SKM-1 (cell line): ENCODE data around the gene ATAD3A.
"Not testable (repeated sequence)": the region's sequence is repeated elsewhere in the genome, so short reads cannot be mapped to it uniquely, and the experiment has no call there.

Experiments
- DNase-seq: peaks from one replicate; lab custom pipeline; 2025; ENCODE audit not compliant: unreplicated experiment; lab: John Stamatoyannopoulos, UW

The ATAD3A gene

GRCh38 chr1:1552263-1552639 lies 40.3 kb downstream of the ATAD3A start:
- no peak for DNase-seq

GRCh38 chr1:1553821-1554494 lies 42.0 kb downstream of the ATAD3A start:
- no peak for DNase-seq

- no peak for DNase-seq
Measured at GRCh38 chr1:1554550-1554925, 42.6 kb downstream of the ATAD3A start.

DNA sequence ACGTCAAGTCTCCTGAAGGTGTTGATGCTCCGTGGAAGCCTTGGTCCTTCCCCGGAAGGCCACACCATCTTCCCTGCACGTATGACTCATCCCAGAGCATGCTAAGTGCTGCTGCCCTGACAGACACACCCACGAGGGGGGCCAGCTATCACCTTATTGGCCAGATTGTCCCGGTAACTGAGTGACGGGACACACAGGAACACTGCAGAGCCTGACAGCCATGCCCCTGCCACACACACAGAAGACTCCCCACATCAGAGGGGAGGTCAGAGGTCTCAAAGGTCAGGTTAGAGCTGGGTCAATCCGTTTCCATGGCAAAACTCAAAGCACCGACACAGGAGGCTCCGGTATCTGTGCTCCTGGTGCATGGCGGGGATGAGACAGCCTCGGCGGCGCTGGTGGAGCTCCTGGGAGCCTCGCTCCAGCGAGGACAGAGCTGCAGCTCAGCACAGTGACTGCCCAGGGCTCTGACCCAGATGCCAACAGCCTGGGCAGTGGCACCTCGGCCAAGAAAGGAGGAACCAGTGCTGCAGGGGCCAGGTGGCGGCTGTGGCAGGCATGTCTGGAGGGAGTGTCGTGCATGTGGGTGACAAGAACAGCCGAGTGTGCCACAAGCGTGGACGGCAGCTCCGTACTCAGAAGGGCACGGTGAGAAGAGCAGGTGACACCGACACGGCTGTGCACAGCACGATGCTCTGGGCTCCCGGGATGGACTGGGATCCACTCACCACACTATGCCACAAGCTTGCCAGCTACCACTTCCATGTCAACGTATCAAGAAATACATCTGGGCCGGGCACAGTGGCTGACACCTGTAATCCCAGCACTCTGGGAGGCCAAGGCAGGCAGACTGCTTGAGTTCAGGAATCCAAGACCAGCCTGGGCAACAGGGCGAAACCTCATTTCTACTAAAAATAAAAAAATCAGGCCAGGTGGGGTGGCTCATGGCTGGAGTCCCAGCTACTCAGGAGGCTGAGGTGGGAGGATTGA lies 43.3 kb downstream of the ATAD3A start:
- DNase-seq, result no peak

DNA sequence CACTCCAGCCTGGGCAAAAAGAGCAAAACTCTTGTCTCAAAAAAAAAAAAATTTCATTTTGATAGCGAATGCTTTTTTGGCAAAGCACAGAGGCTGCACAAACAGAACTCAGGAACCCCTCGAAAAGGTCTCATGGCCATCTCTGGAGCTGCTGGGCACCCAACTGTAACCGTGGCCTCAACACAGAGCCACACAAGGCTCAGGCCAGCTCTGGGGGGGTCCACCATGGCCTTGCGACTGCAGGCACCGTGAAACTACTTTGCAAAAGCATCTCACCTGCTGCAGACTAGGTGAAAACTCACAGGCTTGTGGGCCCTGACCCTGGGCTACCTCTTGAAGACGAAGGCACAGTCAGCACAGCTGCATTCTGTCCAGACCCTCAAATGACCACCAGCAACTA lies 44.5 kb downstream of the ATAD3A start:
- no peak for DNase-seq

DNA sequence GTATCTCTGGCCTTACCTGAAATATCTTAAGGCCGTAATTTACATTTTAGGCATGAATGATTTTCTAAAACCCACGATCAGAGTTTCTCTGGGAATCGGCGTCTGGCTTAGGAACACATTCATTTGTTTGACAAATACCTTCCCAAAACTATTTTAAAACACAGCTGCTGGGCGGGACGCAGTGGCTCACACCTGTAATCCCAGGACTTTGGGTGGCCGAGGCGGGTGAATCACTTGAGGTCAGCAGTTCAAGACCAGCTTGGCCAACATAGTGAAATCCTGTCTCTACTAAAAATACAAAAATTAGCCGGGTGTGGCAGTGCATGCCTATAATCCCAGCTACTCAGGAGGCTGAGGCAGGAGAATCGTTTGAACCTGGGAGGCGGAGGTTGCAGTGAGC lies 45.0 kb downstream of the ATAD3A start:
- DNase-seq, result not testable (repeated sequence)

- DNase-seq, result not testable (repeated sequence)
Measured at GRCh38 chr1:1557688-1558087, 45.7 kb downstream of the ATAD3A start.

- DNase-seq, result no peak
Measured at GRCh38 chr1:1558591-1558990, 46.6 kb downstream of the ATAD3A start.

- DNase-seq, result no peak
Measured at GRCh38 chr1:1559066-1559465, 47.1 kb downstream of the ATAD3A start.

DNA sequence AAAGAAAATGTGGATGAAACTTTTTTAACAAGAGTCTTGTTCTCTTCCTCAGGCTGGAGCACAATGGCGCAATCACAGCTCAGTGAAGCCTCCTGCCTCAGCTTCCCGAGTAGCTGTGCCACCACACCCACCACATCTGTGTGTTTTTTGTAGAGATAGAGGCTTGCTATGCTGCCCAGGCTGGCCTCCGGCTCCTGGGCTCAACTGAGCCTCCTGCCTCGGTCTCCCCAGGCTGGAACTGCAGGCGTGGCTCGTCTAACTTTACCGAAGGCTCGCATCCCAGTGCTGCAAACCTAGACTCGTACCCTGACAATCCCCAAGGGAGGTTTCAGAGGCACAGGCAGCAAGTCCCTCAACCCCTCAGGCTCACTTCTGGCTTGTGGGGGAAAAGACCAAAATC lies 48.2 kb downstream of the ATAD3A start:
- DNase-seq, result no peak

DNA sequence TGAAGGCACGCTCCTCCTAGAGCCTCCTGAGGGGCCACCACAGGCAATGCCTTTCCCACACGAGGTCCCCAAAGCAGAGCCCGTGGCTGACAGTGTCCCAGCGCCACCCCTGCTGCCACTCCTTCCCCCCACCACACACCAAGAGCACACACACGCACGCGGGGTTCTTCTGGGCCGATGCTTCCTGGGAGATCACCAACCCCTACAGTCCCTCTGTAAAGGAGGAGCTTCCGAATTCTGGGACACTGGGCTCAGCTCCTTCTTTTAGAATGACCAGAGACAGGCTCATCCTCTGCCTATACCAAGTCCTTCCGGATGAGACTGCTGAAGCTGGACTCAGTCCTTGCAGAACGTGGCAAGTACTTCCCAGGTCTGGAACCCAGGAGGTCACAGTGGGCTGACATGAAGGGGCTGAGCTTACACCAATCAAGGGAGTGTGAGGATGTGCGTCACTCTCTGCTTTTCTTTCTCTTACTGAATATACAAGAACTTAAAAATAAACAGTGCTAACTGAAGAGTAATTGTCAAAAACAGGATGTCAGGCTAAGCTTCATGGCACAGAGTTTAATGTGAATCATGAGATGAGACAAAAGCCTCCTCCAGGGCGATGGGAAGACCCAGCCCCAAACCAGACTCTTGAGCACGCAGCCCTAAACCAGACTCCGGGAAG lies 50.0 kb downstream of the ATAD3A start:
- DNase-seq, result no peak

DNA sequence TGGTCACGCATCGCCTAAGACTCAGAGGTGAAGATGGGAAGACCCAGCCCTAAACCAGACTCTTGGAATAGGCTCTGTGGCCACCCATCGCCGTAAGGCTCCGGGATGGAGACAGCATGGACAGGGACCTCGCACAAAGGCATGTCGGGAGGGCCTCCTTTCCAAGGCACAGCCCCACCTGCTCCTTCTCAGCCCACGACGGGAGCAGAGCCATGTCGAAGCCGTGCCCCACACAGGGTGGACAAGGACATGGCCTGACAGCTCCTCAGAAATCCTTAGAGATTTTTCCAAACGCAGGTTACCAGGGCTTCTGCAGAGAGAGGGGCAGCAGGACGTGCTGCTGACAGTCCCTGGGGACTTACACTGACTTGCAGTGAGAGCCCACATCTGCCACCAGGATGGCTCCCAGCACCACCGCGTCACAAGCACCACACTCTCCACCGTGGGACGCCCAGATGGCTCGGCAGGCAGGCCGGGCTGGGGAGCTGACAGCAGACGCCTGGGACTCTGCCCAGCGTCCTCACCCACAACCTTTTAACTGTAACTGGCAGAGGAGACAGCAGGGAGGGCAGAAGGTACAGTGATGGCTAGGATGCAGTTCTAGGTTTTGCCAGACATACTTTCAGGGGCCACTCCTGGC lies 50.7 kb downstream of the ATAD3A start:
- DNase-seq, result no peak

DNA sequence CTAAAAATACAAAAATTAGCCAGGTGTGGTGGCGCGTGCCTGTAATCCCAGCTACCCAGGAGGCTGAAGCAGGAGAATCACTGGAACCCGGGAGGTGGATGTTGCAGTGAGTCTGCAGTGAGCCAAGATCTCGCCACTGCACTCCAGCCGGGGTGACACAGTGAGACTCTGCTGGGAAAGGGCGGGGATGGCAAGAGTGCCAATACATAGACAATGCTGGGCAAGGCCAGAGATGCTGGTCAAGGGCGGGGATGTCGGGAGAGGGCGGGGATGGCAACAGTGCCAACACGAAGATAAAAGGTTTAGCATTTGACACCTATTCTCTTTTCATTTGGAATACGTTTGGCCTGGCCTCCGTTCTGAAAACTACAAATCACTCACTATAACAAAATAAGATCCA lies 51.7 kb downstream of the ATAD3A start:
- no peak for DNase-seq

DNA sequence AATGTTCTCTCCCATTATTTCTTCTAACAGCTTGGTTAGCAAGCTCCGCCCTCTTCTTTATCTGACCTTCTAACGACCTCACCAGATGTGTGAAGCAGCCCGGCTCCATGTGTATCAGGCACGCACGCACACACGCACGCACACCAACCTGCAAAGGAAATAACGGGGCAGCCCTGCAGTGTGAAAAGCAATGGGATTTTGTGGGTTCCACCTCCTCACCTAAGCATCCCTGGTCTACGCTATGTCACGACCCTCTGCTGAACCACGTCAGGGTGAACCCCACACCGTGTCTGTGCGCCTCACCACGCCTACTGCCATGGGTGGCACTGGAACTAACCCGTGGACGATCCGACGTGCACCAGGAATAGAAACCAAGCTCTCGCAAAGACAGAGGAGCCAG lies 52.3 kb downstream of the ATAD3A start:
- DNase-seq, result no peak

- no peak for DNase-seq
Measured at GRCh38 chr1:1565340-1565739, 53.4 kb downstream of the ATAD3A start.

GRCh38 chr1:1567152-1567875 lies 55.4 kb downstream of the ATAD3A start:
- no peak for DNase-seq

GRCh38 chr1:1567891-1568291 lies 55.9 kb downstream of the ATAD3A start:
- DNase-seq, result no peak

DNA sequence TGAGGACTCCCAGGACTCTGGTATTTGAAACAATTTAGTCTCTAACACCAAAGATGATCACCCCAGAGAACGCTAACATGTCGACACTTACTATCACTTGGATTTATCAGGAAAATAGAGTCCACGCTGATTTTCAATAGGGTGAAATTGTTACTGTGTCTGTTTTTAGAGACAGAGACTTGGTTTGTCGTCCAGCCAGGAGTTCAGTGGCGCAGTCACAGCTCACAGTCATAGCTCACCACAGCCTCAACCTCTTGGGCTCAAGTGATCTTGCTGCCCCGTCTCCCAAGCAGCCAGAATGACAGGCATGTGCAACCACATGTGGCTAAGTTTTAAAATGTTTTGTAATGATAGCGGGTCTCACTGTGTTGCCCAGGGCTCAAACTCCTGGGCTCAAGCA lies 57.4 kb downstream of the ATAD3A start:
- DNase-seq, result no peak

DNA sequence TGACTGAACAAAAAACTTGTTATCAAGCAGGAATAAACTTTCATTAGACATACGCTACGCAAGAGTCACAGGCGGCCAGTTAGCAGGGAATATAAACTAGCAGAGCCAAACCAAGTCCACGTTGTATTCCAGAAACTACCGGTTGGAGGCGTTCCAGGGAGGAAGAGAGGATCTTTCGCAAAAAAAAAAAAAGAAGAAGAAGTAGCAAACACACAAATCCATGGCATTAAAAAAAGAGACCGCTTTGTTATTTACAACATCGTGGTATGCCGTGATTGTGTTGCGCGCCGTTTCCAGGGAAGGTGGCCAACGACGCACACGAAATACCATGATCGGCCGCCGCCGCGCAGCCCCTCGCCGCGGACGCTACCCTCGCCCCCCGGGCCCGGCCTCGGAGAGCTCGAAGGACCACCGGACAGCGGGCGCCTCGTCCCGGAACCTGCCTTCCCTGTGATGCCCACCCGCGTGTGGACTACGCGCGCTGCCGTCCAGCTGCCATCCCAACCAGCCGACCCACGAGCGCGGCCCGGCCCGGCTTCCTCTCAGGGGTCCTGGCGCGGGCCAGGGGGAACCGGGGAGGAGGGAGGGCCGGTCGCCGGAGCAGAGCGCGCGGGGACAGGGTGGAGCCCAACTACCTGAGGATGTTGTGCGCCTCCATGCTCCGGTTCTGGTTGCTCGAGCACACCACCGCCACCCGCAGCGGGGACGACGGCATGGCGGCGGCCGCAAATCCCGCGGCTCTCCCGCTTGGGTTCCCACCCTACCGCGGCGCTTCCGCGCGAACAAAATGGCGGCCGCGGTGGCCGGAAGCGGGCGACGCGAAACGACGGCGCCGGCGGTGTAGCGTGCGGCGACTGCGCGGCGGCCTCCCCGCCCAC lies 62.1 kb downstream of the ATAD3A start:
- DNase-seq, result no peak
